ENCODE results near the gene ADAM10.
A peak's percentile ranks its signal among the peaks of the same experiment; 100 is the strongest.

ADAM10 gene

GRCh38 chr15:58549013-58549784 is 200.3 kb downstream of the ADAM10 start:
- no peak for DNase-seq

- DNase-seq, result no peak
Measured at GRCh38 chr15:58548308-58549012, 201.0 kb downstream of the ADAM10 start.

- DNase-seq, result no peak
Measured at GRCh38 chr15:58547628-58548307, 201.7 kb downstream of the ADAM10 start.

GRCh38 chr15:58546635-58547627 is 202.6 kb downstream of the ADAM10 start:
- DNase-seq, result no peak

GRCh38 chr15:58546066-58546591 is 203.4 kb downstream of the ADAM10 start:
- DNase-seq, result no peak

- peak; percentile 11 for DNase-seq
Measured at GRCh38 chr15:58545307-58546065, 204.0 kb downstream of the ADAM10 start.

- DNase-seq, result no peak
Measured at GRCh38 chr15:58544756-58545155, 204.8 kb downstream of the ADAM10 start.

- no peak for DNase-seq
Measured at GRCh38 chr15:58543664-58544335, 205.7 kb downstream of the ADAM10 start.

GRCh38 chr15:58541410-58542087 is 208.0 kb downstream of the ADAM10 start:
- no peak for DNase-seq

GRCh38 chr15:58539548-58539947 is 210.0 kb downstream of the ADAM10 start:
- no peak for DNase-seq

- DNase-seq, result no peak
Measured at GRCh38 chr15:58538901-58539300, 210.6 kb downstream of the ADAM10 start.
